GM18517 (cell line): ENCODE data around the gene ARPC2.
A peak's percentile ranks its signal among the peaks of the same experiment; 100 is the strongest.
"Not testable (repeated sequence)": the region's sequence is repeated elsewhere in the genome, so short reads cannot be mapped to it uniquely, and the experiment has no call there.

ENCODE experiments used
- ATAC-seq: cut with Tn5 transposase; IDR thresholded peaks from one replicate; pipeline ENCODE4 v1.9.1; 2021; ENCODE audit warnings: mild to moderate bottlenecking, moderate library complexity; ENCODE audit not compliant: unreplicated experiment

Gene ARPC2

DNA sequence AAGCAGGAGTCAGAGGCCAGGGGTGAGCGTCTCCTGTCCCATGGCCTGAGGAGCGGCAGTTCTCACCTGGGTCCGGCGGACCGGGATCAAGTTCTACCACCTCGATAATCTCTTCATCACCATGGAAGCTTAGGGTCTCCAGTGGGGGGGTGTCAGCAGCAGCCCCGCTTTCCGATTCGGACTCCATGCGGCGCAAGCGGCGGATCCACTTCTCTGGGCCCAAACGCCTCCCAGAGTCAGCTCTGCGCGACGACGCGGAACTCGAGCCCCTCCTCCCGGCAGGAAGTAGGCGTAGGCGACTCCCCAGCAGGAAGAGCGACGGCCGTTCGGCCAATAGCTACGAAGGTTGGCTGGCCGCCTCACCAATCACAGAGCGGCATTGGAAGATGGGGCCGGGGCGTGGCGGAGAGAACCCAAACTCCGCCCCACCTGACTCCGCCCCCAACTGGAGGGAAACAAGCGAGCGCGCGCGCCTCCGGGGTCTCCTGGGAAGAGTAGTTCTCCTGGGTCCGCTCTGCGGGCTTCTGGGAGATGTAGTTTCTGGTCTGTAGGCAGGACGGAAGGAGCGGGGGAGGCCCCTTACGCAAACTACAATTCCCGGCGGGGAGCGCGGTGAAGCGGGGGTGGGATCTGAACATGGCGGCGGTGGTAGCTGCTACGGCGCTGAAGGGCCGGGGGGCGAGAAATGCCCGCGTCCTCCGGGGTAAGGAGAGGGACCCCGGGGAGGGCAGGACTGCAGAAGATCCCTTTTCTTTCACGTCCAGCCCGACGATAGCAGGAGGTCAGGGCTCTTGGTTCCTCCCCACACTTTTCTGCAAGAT is 53.1 kb downstream of the ARPC2 start, which contains the start of the genes AAMP and PNKD:
AAMP (minus strand) TSS at position 238 of the 821 bp plus-strand sequence; CDS start at position 187, 51 bp downstream.
PNKD (plus strand) TSS at position 620 of the 821 bp plus-strand sequence; CDS start at position 637, 17 bp downstream.
- peak; percentile 91 for ATAC-seq

DNA sequence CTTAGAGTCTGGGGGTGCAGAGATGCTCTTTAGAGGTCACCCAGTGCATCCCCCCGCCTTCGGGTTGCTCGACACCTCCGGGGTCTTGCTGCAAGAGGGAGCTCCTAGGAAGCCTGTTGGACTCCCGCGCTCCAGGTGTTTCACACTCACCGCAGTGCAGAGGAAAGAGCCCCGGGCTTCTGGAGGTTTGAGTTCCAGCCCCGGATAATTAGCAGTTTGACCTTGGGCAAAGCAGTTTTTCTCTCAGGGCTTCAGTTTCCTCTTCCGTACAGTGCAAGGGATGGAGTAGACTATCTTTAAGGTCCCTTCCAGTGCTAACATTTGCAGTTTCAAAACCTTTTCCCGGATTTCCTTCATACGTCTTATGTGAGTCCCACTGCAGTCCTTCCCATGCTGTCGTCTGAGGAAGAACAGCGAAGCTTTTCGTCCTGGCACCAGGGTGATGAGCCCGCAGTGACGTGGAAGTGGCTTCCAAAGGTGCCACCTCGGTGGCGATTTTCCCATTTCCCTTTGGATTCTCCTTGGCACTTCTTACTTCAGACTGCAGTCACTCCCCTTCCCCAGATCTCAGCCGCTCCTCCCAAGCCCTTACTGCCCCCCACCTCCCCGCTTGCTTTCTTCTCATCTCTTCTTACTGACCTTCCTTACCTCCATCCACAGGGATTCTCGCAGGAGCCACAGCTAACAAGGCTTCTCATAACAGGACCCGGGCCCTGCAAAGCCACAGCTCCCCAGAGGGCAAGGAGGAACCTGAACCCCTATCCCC is 53.9 kb downstream of the ARPC2 start:
- peak; percentile 1 for ATAC-seq

DNA sequence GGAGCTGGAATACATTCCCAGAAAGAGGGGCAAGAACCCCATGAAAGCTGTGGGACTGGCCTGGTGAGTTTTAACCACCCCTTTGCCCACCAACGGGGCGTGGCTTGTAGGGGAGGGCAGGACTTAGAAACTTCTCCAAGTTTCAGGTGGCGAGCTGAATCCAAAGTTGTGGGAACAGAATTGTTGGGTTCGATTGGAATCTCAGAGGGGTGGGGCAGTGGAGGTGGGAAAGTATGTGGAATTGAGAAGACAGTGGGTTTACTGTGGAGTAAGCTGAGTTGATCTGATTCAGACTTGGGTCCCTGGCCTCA is 54.5 kb downstream of the ARPC2 start:
- no peak for ATAC-seq

DNA sequence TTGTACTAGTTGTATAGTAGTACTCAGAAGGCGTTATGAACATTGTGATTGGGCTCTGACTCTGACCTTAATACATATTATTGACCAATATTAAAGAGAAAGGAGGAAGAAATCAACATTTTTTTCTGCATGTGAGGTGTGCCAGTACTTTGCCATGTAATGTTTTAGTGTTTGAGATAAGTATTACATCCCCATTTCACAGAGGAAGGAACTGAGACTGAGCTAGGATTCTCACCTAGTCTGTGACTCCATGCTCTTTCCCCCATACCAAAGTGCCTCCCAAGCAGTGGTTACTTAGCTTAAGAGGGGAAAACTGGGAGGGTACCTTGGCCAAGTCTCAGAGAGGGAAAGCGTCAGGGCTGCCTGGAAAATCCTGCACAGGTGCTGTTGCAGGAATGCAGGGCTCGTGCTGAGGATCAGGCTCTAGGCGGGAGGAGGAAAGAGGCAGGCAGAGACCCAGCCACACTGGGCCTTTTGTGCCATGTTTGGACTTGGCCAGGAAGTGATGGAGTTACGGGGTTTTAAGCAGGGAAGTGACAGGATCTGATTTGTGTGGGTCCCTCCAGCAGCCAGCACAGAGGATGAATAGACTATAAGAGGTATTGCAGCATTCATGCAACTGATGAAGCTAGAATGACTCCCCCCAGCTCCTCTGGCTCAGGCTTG is 55.0 kb downstream of the ARPC2 start:
- no peak for ATAC-seq

DNA sequence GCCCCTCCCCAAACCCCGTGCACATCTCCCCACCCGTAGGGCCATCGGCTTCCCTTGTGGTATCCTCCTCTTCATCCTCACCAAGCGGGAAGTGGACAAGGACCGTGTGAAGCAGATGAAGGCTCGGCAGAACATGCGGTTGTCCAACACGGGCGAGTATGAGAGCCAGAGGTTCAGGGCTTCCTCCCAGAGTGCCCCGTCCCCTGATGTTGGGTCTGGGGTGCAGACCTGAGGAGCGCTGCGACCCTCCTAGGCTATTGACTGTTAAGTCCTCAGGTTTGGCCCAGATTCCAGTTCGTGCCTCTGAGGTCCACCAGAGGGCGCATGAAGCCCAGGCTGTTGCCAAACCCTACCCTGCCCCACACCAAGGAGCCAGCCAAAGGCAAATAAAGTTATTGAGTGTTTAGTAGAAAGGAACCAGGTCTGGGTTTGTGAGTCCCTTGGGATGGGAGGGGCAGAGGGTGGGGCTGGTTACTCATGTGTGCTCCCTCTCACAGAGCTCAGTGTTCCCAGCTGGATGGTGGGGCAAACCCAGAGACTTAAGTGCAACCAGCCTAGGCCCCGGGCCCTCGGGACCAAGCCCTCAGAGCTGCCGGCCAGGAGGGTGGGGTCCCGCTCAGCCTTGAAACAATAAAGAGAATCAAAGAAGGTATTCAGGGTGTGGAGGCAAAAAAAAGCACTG is 55.7 kb downstream of the ARPC2 start:
- ATAC-seq = no peak

DNA sequence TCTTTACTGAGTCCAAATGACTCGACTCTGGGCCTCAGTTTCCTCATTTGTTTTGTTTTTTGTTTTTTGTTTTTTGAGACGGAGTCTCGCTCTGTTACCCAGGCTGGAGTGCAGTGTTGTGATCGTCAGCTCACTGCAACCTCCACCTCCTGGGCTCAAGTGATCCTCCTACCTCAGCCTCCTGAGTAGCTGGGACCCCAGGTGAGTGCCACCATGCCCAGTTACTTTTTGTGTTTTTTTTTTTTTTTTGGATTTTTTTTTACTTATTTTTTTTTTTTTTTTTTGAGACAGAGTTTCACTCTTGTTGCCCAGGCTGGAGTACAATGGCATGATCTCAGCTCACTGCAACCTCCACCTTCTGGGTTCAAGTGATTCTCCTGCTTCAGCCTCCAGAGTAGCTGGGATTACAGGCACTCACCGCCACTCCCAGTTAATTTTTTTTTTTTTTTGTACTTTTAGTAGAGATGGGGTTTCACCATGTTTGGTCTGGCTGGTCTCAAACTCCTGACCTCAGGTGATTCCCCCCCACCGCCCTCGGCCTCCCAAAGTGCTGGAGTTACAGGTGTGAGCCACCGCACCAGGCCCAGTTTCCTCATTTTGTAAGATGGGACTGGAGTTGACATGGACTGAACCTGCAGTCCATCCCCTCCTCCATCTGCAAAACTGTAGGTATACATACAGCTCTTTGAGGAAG is 56.4 kb downstream of the ARPC2 start:
- not testable (repeated sequence) for ATAC-seq

DNA sequence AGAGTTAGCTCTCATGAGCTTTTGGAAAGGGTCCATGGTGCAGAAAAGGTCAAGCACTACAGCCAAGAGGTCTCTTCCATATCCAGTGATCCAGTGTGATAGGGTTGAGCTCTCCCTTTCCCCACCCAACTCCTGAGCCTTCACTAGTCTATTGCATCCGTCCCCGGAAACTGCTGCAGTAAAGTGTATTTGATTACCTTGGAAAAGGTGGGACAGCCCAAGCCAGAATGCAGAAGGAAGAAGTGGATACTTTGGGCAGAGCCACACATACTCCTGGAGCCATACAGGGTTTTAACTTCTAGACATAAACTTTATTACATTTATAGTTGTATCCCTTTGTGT is 56.9 kb downstream of the ARPC2 start:
- no peak for ATAC-seq

DNA sequence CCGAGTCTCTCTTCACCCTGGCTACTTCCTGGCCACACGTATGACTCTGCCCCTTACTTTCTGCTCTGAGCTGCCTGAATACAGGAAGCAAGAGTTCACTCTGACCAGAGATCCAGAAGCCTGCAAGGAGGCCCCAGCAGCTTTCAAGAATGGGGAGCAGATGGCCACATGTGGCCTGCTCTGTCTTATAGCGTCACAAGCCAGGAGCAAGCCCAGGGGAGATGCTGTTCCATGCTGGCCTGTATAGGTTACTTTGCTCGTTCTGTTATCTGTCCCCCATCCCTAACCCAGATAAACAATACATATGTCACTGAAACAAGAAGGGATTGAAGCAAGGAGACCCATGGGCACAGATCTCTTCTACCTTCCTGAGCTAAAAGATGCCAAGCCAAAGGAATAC is 57.6 kb downstream of the ARPC2 start:
- ATAC-seq = no peak

DNA sequence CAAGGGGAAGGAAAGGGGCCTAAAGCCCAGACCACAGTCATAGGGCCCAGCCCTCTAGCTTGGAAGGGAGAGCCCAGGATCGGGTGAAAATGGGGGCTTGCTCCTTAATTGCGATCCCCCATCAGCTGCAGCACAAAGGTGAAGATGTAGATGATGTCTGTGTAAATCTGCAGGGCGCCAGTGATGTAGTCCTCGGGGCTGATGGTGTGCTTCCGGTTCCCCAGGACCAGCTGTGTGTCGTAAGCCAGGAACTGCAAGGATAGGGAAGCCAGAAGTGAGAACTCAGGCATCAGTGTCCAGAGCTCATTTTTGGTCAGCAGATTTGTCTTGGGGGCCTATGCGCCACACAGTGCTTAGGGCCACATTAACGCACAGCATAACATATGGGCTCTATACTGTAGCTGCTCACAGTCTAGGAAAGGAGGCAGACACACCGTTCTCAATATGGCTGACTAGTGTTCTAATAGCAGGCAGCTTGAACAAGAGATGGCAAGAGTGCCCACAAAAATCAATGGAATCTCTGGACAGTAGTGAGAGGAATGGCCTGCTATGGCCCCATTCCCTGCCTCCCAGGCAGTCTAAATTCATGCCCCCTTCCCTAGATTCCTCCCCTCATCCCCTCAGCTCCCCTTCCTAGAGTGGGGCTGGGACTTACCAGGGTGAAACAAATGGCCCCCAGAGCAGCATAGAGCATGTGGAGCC is 58.5 kb downstream of the ARPC2 start:
- no peak for ATAC-seq

DNA sequence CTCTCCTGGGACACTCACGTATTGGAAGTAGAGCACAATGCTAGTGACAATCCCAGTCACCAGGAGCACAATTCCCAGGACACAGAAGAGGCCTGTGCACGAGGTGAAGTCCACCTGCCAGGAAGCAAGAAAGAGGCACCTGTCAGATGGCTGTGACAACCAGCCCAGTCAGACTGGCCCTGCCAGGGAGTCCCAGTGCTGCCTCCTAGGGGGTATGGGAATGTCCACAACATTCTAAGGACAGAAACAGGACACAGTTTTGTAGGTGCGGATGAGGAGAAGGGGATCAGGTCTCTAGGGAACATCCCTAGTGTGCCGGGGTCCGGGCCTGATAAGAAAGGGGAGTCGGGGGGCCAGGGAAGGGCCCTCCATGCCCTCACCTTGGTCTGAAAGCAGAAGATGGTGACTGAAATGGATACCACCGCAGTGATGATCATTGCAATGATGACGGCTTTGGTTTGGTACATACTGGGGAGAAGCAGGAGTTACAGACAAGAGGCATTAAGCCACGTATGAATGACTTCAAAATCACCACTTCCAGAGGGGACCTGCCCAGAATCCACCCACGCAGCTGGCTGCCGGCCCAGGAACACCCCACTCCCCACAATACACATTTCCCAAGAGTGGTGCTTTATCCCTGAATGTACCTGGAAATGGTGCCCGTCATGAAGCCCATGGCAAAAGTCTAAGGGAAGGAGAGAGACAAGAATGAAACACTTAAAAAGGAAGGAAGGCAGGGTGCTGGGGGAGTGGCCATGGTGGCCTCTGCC is 60.2 kb downstream of the ARPC2 start:
- ATAC-seq = no peak

DNA sequence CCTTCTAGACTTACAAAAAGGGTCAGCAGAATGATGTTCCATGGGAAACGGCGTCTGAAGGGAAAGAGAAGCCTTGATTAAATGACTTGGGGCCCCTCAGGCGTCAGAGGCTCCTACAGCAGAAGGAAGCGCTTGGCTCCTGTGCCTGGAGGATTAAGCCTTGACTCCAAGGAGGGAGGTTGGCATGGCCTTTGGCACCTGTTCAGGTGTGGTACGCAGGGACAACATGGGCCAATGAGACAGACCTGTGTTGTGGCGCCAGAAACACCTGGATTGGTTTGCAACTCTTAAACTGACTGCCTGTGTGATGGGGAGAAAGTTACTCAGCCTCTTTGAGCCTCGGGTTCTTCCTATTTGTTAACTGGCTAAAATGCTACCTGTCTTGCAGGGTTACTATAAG is 60.9 kb downstream of the ARPC2 start:
- ATAC-seq = no peak

DNA sequence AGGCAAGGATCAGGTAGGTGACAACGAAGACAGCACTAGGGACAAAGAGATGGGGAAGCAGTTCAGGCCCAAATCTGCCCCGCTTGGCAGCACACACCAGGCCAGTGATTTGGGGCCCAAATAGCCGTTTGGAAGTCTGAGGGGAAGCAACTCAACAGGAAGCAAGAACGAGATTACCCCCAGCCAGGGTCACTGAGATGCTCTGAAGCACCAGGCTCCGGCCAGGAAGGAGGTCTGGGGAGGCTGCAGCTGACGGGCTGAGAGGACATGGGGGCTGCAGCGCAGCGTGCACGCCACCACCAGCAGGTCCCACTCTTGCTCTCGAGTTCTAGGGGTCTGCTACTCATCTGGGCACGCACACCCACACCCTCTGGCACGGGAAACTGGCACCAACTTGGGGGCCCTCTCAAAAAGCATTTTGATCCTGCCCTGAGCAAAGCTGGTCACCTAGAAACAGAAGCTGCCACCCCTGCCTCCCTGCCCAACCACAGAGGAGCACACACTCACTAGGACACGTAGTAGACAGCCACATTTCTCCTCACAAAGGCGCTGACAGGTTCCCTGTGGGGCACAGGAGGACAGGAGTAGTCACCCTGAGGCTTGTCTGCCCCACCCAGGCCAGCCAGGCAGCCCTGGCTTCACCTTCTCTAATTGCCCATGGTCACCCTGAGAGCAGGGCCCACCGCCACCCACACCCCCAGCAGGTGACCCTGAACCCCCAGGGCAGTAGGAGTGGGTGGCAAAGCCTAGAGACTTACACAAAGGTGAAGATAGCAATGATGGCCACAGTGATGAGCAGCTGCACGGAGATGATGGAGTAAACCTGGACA is 61.8 kb downstream of the ARPC2 start:
- ATAC-seq = no peak

DNA sequence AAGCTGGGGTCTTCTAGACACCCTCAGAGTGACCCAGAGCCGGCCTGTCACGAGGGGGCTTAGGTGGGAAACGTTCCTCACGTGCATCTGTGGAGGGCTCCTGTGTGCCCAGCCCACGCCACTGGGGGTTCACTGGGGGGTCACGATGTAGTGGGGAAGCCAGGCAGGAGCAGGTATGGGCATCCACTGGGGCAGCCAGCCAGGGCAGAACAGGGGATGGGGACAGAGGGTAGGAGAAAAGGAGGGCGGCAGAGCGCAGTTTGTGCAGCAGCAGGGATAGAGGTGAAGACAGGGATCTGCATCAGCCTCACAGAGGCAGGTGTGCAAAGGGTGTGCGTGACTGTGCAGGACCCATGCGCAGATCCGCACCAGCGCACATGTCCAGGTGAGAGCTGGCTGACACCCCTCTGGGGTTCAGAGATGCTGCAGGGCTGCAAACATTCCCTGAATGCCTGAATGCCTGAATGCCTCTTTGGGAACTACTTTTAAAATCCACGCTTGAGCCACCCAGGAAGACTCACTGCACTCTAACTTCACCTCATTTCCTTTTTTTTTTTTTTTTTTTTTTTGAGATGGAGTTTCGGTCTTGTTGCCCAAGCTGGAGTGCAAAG is 63.4 kb downstream of the ARPC2 start:
- ATAC-seq = no peak

DNA sequence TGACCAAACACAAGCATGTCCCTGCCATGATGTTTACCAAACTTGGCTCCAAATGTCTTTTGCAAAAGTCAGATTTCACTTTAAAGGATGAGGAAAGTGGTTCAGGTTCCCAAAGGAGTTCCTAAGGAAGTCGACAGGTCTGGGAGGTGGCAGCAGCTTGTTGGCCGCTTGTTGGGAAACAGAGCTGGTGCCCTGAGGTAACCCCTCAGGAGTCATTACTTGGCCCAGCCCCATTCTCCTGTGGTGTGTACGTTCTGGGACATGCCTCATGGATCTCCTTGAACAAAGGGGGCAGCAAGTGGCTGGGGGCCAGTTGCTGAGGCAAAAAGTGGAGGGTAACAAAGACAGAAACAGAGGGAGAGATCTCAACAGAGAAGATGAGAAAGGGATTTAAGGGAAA is 64.5 kb downstream of the ARPC2 start:
- ATAC-seq = no peak

DNA sequence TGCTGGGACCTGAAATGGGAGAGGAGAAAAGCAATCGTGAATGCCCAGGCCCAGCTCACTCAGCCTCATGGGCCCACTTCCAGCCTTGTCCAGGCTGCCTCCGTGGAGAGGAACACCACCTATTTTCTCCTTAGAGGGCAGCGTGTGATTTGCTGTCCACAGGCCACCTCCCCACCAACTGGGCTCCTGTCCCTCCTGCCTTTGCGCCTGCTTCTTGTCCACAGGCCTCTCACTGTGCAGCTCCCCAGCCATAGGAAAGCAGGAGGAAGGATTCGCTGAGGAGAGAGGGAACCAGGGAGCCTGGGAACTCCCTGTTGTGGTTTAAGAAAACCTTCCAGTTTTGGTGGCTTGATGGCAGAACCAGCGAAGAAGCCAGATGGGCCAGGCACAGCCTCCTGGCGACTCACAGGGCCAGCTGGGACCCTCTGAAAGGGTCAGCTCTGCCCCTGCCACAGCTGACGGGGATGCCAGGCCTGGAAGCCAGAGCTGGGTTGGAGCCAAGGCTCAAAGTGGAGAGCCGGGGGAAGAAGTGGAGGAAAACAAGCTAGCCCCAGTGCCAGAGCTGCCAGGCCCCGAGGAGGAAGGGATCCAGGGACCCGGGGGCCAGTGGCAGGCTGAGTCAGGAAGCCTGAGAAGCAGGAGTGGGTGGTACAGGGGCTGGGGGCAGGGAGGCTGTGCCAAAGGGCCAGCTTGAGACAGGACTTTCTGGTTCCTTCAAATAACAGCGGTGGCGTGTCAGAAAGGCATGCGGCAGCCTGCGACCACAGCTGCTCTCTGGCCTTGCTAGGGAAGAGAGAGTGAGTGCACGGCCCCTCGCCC is 65.4 kb downstream of the ARPC2 start:
- no peak for ATAC-seq

DNA sequence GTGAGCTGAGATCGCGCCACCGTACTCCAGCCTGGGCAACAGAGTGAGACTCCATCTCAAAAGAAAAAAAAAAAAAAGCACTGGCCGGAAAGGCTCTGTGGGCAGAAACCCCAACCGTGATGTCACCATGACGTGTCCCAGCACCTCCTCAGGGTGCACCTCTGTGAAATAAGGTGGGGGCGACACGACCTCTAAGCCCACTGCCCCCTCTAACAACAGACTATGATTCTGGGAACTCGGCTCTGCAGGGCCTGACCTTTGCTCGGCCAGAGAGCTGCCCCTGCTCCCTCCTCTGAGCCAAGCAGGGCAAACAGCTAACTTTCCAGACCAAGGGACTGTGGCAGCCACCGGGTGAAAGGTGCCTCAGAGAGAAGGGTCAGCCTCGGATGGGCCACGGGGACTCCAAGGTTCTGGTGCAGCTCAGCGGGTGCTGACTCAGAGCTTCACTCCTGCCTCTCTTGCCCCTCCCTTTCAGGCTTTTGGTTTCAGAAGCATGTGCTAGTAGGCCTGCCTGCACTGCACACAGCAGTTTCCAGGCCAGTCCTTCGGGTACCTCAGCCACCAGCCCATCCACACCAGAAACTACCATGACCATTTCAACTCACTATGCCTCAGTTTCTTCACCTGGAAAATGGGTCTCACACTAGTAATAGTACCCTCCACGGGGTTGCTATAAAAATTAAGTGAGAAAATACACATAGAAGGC is 67.3 kb downstream of the ARPC2 start:
- peak; percentile 52 for ATAC-seq
